K562 (cell line): ENCODE measurements around the gene ARL13B. TPM values are rescaled to one million over a fixed set of nuclear protein-coding genes. Genes with fewer than 3 reads are reported as not detected.

ENCODE experiments used
- CBX5 ChIP-seq: IDR thresholded peaks from 2 replicates; pipeline ENCODE4 v1.6.1; 2014; ENCODE audit warnings: low read depth, borderline replicate concordance
- CREM ChIP-seq: IDR thresholded peaks from 2 replicates; pipeline ENCODE4 v1.6.1; 2014; ENCODE audit warnings: antibody characterized with exemption, low read depth
- ELF2 ChIP-seq: fragments of 250-450 bp; sonication (Bioruptor Pico); IDR thresholded peaks from 2 replicates; pipeline ENCODE4 v1.5.0; 2021; ENCODE audit warnings: mild to moderate bottlenecking
- ETS1 ChIP-seq: conservative IDR thresholded peaks from 2 replicates; pipeline ENCODE4 v1.6.1; 2011; ENCODE audit warnings: low read depth, mild to moderate bottlenecking, low read length; ENCODE audit not compliant: control insufficient read depth
- FOXM1 ChIP-seq, 2 experiments: fragments of 450-650 bp in 1 of 2; sonication (generic) in 1 of 2; formaldehyde crosslinking in 1 of 2; IDR thresholded peaks; 2 replicates each; pipeline versions ENCODE4 v1.6.1 to v1.9.0; 2017 to 2022; ENCODE audit warnings: low read depth in 2 of 2, mild to moderate bottlenecking in 2 of 2, missing genetic modification reagents in 1 of 2, moderate library complexity in 1 of 2
- ILK ChIP-seq: fragments of 450-650 bp; IDR thresholded peaks from 2 replicates; pipeline ENCODE4 v1.6.1; 2016; ENCODE audit warnings: missing genetic modification characterization, low read depth, mild to moderate bottlenecking, missing compliant biosample characterization, moderate library complexity, borderline replicate concordance
- KLF13 ChIP-seq: fragments of 450-650 bp; IDR thresholded peaks from 2 replicates; pipeline ENCODE4 v1.6.1; 2016; ENCODE audit warnings: missing genetic modification characterization, low read depth, mild to moderate bottlenecking, missing compliant biosample characterization, moderate library complexity, borderline replicate concordance
- LEF1 ChIP-seq: fragments of 450-650 bp; IDR thresholded peaks from 2 replicates; pipeline ENCODE4 v1.6.1; 2016; ENCODE audit warnings: mild to moderate bottlenecking
- NFRKB ChIP-seq: fragments of 450-650 bp; IDR thresholded peaks from 2 replicates; pipeline ENCODE4 v1.6.1; 2016; ENCODE audit warnings: low read depth
- PML ChIP-seq: IDR thresholded peaks from 2 replicates; pipeline ENCODE4 v1.6.1; 2012; ENCODE audit warnings: low read length, inconsistent platforms
- ZBTB40 ChIP-seq, 2 experiments: fragments of 450-650 bp in 1 of 2; sonication (generic) in 1 of 2; formaldehyde crosslinking in 1 of 2; IDR thresholded peaks; 2 replicates each; pipeline versions ENCODE4 v1.7.1 to v1.9.0; 2016 to 2022; ENCODE audit warnings: inconsistent platforms in 1 of 2, mild to moderate bottlenecking in 1 of 2, missing genetic modification reagents in 1 of 2
- polyA plus RNA-seq, 8 experiments: library from polyadenylated mRNA; depleted of rRNA in 4 of 8; stranded (reverse) in 5 of 8; unstranded in 3 of 8; fragments of >200 nt; fragmentation: Nextera tagmentation in 2 of 8; fragmentation: Illumina TruSeq in 1 of 8; extraction: Ambion mirVana in 2 of 8; extraction: Trizol in 1 of 8; gene quantifications; 2 replicates each; pipeline versions ENCODE4 v1.2.1 to v1.2.3, GENCODE V29; 2011 to 2014; ENCODE audit warnings: inconsistent platforms in 1 of 8, missing spikeins in 1 of 8
- total RNA-seq, 7 experiments: library from RNA; depleted of rRNA in 6 of 7; stranded (reverse); fragments of >200 nt in 6 of 7; fragmentation: Illumina TruSeq in 2 of 7; extraction: Trizol in 2 of 7; gene quantifications; 2 replicates each; pipeline versions ENCODE4 v1.2.1 to v1.2.3, GENCODE V29; 2011 to 2021; ENCODE audit warnings: low replicate concordance in 1 of 7
- TF ChIP-seq, protein P1 (sequence below), 2 experiments: fragments of 450-650 bp; IDR thresholded peaks; 2 replicates each; pipeline ENCODE4 v1.6.1; 2016

Gene ARL13B
- total and polyA plus RNA-seq, 9 of the 15 experiments (the other 6 are each of a cell fraction or from before 2014, with no cell fraction given) = 4.1 to 16.9 (median 12.2) TPM

GRCh38 chr3:94062513-94063404, 82.8 kb downstream of the ARL13B start, which contains the start of the genes DHFR2 and NSUN3 (continued):
- no peak for TF ChIP-seq CBX5
- TF ChIP-seq ELF2 = peak; percentile 89
- TF ChIP-seq ILK (tag) = no peak
- TF ChIP-seq CREM = peak; percentile 49
- no peak for TF ChIP-seq ETS1
- peak; percentile 56; the same call in 1 of the 2 replicates for TF ChIP-seq NFRKB
- peak; percentile 27; the same call in 1 of the 2 replicates for TF ChIP-seq PML
- TF ChIP-seq LEF1 = no peak
- TF ChIP-seq FOXM1 (IDR thresholded peaks at IDR 0.05; ENCODE audit: low read depth) = 0 out of 2 replicates have a peak, but pooled peaks have one; percentile 4
- TF ChIP-seq FOXM1 (CRISPR knock-in tag; IDR thresholded peaks at IDR 0.05; ENCODE audit: low read depth) = no peak
- no peak; the same call in 1 of the 2 replicates for TF ChIP-seq ZBTB40 (IDR thresholded peaks at IDR 0.05)
- no peak for TF ChIP-seq ZBTB40 (CRISPR knock-in tag; IDR thresholded peaks at IDR 0.05)
- no peak for TF ChIP-seq KLF13
- TF ChIP-seq, protein P1, sequence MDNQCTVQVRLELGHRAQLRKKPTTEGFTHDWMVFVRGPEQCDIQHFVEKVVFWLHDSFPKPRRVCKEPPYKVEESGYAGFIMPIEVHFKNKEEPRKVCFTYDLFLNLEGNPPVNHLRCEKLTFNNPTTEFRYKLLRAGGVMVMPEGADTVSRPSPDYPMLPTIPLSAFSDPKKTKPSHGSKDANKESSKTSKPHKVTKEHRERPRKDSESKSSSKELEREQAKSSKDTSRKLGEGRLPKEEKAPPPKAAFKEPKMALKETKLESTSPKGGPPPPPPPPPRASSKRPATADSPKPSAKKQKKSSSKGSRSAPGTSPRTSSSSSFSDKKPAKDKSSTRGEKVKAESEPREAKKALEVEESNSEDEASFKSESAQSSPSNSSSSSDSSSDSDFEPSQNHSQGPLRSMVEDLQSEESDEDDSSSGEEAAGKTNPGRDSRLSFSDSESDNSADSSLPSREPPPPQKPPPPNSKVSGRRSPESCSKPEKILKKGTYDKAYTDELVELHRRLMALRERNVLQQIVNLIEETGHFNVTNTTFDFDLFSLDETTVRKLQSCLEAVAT (IDR thresholded peaks at IDR 0.05) = no peak
